HG02970 (cell line): ENCODE data around the gene ANKS1B.

Source experiments
- ATAC-seq: cut with Tn5 transposase; IDR thresholded peaks from one replicate; pipeline ENCODE4 v1.9.1; 2021; ENCODE audit warnings: mild to moderate bottlenecking, moderate library complexity, moderate number of reproducible peaks; ENCODE audit not compliant: unreplicated experiment, low FRiP score

ANKS1B gene

GRCh38 chr12:99108924-99109323 lies 875.8 kb downstream of the ANKS1B start:
- no peak for ATAC-seq

GRCh38 chr12:99099786-99100185 lies 885.0 kb downstream of the ANKS1B start:
- ATAC-seq = no peak

GRCh38 chr12:99097171-99097570 lies 887.6 kb downstream of the ANKS1B start:
- ATAC-seq = no peak

- no peak for ATAC-seq
Observed at GRCh38 chr12:99093166-99093565, 891.6 kb downstream of the ANKS1B start.

- ATAC-seq = no peak
Observed at GRCh38 chr12:99092100-99092851, 892.5 kb downstream of the ANKS1B start.

- no peak for ATAC-seq
Observed at GRCh38 chr12:99087278-99087677, 897.5 kb downstream of the ANKS1B start.

GRCh38 chr12:99079811-99080210 lies 904.9 kb downstream of the ANKS1B start:
- ATAC-seq = no peak

GRCh38 chr12:99068993-99069747 lies 915.6 kb downstream of the ANKS1B start:
- no peak for ATAC-seq

GRCh38 chr12:99067171-99067785 lies 917.5 kb downstream of the ANKS1B start:
- ATAC-seq = no peak

GRCh38 chr12:99066726-99067125 lies 918.0 kb downstream of the ANKS1B start:
- no peak for ATAC-seq

GRCh38 chr12:99063182-99063581 lies 921.6 kb downstream of the ANKS1B start:
- ATAC-seq = no peak

- no peak for ATAC-seq
Observed at GRCh38 chr12:99059824-99060511, 924.8 kb downstream of the ANKS1B start.

- no peak for ATAC-seq
Observed at GRCh38 chr12:99057670-99058069, 927.1 kb downstream of the ANKS1B start.

GRCh38 chr12:99056186-99056585 lies 928.5 kb downstream of the ANKS1B start:
- ATAC-seq = no peak

GRCh38 chr12:99055299-99055698 lies 929.4 kb downstream of the ANKS1B start:
- ATAC-seq = no peak

- no peak for ATAC-seq
Observed at GRCh38 chr12:99054601-99055128, 930.1 kb downstream of the ANKS1B start.

GRCh38 chr12:99053616-99054362 lies 930.9 kb downstream of the ANKS1B start:
- ATAC-seq = no peak

GRCh38 chr12:99049774-99050173 lies 935.0 kb downstream of the ANKS1B start:
- ATAC-seq = no peak

GRCh38 chr12:99045158-99045557 lies 939.6 kb downstream of the ANKS1B start:
- no peak for ATAC-seq
